Inflammatory macrophage treated with lipopolysaccharide for 1 hour (primary cell): ENCODE measurements around the gene MFSD11.
"Not testable (repeated sequence)": the region's sequence is repeated elsewhere in the genome, so short reads cannot be mapped to it uniquely, and the experiment has no call there.

Experiments
- DNase-seq, 2 donors: peaks; one replicate each; pipeline ENCODE4 v3.0.0-alpha.2; 2020 to 2022

The MFSD11 gene

DNA sequence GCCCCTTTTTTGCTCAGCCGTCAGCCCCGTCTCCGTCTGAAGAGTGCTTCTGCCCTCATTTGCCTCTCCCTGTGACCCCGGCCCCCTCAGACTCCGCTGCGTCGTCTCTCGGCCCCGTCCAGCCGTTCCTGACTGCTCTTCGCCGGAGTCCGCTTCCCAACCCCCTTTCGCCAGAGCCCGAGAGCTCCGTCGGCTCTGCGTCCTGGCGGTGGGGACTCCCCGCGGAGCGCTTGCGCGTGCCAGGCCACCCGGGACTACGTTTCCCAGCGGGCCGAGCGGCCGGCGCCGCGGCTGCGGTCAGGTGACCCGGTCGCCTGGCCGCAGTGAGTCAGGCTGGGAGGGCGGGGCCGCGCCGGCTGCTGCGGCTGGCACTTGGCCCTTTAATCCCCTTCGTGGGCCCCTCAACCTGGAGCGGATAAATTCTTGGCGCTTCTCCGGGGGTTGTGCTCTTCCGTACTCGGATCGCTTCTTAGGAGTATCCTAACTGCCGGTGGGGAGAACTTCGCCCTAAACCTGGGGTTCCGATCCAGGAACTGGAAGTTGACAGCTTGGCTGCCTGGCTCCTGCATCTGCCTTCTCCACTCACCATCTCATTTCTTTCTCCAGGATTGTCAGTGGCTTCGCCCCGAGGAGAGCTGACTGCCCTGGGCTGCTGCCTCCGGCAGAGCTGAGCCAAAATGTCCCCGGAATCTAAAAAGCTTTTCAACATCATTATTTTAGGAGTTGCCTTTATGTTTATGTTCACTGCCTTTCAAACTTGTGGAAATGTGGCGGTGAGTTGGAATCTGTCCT, at the start of gene MFSD11:
TSS of gene MFSD11 (plus strand) at position 444 of the 792 bp plus-strand sequence. CDS start at position 678, 234 bp downstream.
- DNase-seq: peak; percentile 86 to 89

GRCh38 chr17:76688165-76688622, 49.7 kb upstream of the MFSD11 start:
- no peak for DNase-seq

GRCh38 chr17:76689859-76690258, 48.1 kb upstream of the MFSD11 start:
- DNase-seq: no peak

GRCh38 chr17:76690596-76691280, 47.2 kb upstream of the MFSD11 start:
- no peak for DNase-seq

GRCh38 chr17:76691379-76692191, 46.3 kb upstream of the MFSD11 start:
- no peak for DNase-seq

GRCh38 chr17:76695059-76695831, 42.7 kb upstream of the MFSD11 start:
- no peak for DNase-seq

- DNase-seq: no peak
These were observed 40.9 kb upstream of the MFSD11 start for GRCh38 chr17:76696763-76697701.

- no peak for DNase-seq
These were observed 40.0 kb upstream of the MFSD11 start for GRCh38 chr17:76697702-76698465.

GRCh38 chr17:76698466-76698977, 39.4 kb upstream of the MFSD11 start:
- DNase-seq: not testable (repeated sequence)

- no peak for DNase-seq
These were observed 37.7 kb upstream of the MFSD11 start for GRCh38 chr17:76700270-76700616.

DNA sequence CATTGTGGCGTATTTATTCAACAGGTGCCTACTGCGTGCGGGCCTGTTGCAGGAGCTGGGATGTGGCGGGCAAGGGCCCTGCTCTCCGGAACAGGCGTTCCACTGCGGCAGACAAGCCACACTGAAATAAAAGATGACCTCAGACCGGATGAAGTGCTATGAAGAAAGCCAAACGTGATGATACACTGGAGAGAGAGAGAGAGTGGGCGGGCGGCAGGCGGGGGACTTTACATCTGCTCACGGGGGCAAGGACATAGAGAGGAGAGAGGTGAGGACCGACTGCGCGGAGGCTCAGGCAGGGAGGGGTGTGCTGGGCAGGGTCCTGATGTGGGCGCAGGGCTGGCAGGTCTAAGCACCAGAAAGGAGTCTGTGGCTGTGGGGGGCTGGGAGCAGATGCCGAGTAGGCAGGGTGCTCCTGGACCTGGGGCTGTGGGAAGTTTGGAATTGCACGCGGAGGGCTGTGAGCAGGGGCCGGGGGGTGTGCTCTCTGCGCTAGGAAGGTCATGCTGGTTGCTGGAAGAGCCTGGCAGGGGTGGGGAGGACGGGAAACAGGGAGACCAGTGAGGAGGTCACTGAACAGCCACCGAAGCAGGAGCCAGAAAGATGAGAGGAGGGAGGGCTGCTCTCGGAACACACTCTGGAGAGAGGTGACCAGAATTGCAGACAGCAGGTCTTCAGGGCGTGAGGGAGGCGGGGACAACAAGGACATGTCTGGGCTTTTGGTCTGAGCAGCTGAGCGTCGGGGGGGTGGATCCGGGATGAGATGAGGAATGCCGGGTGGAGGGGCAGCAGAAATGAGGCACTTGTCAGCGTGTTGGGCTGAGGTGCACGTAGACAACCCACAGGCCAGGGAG, 37.1 kb upstream of the MFSD11 start:
- no peak for DNase-seq

DNA sequence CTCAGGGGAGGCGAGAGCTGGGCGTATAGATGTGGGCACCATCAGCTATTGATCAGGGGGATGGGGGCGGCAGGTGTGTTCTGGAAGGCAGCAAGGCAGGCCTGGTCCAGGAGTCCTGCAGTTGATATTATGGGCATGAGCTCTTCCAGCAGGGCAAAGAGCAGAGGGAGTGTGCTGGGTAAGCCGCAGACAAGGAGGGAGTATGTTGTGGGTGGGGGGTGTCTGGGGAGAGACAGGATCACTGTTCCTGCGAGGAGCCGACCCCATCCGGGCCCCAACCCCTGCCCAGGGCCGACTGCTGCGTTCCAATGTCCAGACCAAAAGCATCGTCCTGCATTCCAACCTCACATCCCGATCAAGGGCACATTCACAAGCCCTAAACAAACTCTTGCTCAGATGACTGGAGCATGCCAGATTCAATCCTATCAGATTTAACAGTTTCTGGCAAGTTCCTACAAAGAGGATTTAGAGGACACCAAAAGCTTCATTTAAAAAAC, 36.4 kb upstream of the MFSD11 start:
- DNase-seq: no peak

- DNase-seq: no peak
These were observed 35.8 kb upstream of the MFSD11 start for GRCh38 chr17:76702076-76702475.

- DNase-seq: no peak
These were observed 34.8 kb upstream of the MFSD11 start for GRCh38 chr17:76702941-76703637.

DNA sequence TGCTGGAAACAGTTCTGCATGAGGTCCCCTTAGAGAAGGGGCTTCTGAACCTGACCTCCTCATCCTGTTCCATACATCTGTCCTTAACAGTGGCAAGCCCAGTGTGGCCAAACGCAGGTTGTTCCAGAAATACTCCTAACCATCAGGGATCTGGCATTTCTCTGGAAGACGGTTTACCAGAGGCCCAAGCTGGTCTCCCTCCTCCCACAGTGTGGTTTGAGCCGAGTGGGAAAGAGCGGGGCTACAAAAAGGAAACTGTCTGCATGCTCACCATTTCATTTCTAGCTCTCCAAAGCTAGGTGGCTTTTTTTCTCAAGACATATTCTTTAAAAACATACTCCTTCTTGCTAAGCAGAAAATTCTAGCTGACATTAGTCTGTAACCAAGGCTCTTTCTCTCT, 33.1 kb upstream of the MFSD11 start:
- DNase-seq: no peak

DNA sequence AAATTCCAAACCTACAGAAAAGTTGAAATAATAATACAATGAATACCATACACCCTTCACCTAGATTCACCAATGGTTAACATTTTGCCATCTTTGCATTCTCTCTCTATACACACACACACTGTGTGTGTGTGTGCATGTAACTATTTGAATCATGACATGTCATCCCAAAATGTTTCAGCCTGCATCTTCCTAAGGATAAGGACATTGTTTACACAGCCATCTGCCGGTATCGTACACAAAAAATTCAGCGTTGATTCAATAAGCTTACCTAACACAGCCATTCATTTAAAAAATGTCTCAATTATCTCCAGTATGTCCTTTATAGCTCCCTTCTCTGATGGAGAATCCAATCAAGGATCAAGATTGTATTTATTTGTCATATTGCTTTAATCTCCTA, 31.1 kb upstream of the MFSD11 start:
- DNase-seq: no peak

DNA sequence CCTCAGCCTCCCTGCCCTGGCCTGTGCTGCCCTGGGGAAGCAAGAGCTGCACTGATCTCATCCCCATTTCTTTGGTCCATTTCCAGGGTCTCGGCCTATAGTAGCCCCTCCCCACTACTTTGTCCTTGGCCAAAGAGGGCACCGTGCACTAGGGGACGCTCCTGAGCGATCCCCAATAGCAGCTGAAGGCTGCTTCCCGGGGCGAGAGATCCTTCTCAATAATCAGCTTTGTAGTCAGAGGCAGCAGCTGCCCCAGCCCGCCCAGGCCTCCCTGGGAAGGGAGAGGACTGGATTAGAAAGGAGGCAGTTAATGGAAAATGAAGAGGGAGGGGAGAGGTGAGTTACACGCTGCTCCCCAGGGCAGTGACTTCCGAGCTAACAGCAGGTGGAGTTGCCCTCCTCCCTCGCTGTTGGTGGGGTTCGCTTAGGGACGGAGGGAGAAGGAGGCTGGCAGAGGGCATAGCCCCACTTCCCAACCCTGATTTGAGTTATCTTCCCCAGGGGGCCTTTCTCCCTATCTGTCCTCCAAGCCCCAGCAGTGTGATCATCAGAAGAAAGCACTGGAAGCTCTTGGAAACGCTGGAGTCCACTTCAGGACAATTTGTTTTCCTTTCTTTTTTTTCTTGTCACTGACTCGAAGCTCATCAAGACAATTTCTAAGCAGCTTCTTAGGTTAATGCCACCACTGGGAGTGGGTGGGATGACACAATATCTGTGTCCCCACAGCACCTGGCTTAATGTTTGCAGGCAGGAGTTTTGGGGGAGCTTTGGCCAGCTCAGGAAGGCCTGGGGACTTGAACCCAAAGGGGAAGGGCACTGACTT, 29.7 kb upstream of the MFSD11 start:
- DNase-seq: no peak
